Neuronal stem cell (in vitro differentiated cells): ENCODE results near the gene TESPA1. TPM values are rescaled to one million over a fixed set of nuclear protein-coding genes. Genes with fewer than 3 reads are reported as not detected.

Experiments used
- DNase-seq: peaks from one replicate; pipeline ENCODE4 v3.0.0-alpha.2; 2013; ENCODE audit warnings: low spot score
- H2AFZ ChIP-seq: one replicate; pipeline ENCODE4 v1.6.1; 2013; ENCODE audit warnings: mild to moderate bottlenecking, low read length, inconsistent platforms
- H2AK5ac ChIP-seq: 2 replicates; pipeline ENCODE4 v1.6.1; 2013; ENCODE audit warnings: low read depth, mild to moderate bottlenecking, inconsistent platforms, low read length, moderate library complexity, mixed read lengths
- H2BK120ac ChIP-seq: 2 replicates; pipeline ENCODE4 v1.6.1; 2013; ENCODE audit warnings: low read depth, mild to moderate bottlenecking, inconsistent platforms, low read length, moderate library complexity, mixed read lengths
- H2BK12ac ChIP-seq: one replicate; pipeline ENCODE4 v1.6.1; 2013; ENCODE audit warnings: low read length, inconsistent platforms
- H2BK15ac ChIP-seq: 2 replicates; pipeline ENCODE4 v1.6.1; 2013; ENCODE audit warnings: mild to moderate bottlenecking, low read length, inconsistent platforms, mixed read lengths
- H2BK5ac ChIP-seq: one replicate; pipeline ENCODE4 v1.6.1; 2013; ENCODE audit warnings: inconsistent platforms, mild to moderate bottlenecking, low read length, moderate library complexity
- H3K14ac ChIP-seq: one replicate; pipeline ENCODE4 v1.6.1; 2013; ENCODE audit warnings: low read length, inconsistent platforms
- H3K18ac ChIP-seq: 2 replicates; pipeline ENCODE4 v1.6.1; 2013; ENCODE audit warnings: low read length, inconsistent platforms
- H3K23ac ChIP-seq: 2 replicates; pipeline ENCODE4 v1.6.1; 2013; ENCODE audit warnings: low read depth, mild to moderate bottlenecking, mixed read lengths, low read length, inconsistent platforms; ENCODE audit not compliant: poor library complexity
- H3K27ac ChIP-seq: replicated peaks from 3 replicates; pipeline ENCODE4 v1.5.1; 2013; ENCODE audit warnings: low read length, inconsistent platforms
- H3K27me3 ChIP-seq, 3 experiments: 2 replicates each; pipeline ENCODE4 v1.6.1; 2013; ENCODE audit warnings: low read length in 3 of 3, mild to moderate bottlenecking in 2 of 3, inconsistent platforms in 1 of 3, low read depth in 1 of 3, mixed read lengths in 1 of 3, moderate library complexity in 1 of 3; ENCODE audit not compliant: control insufficient read depth in 3 of 3, insufficient read depth in 3 of 3
- H3K36me3 ChIP-seq, 2 donors: replicated peaks in 1 of 2; 2 replicates each; pipeline ENCODE4 v1.6.1; 2013; ENCODE audit warnings: low read length in 2 of 2; ENCODE audit not compliant: control insufficient read depth in 2 of 2, insufficient read depth in 2 of 2
- H3K4ac ChIP-seq: 2 replicates; pipeline ENCODE4 v1.6.1; 2013; ENCODE audit warnings: inconsistent platforms, mild to moderate bottlenecking, low read length, moderate library complexity
- H3K4me1 ChIP-seq, 2 donors: 1 replicate in 1 of 2; 2 replicates in 1 of 2; pipeline ENCODE4 v1.6.1; 2013; ENCODE audit warnings: low read length in 2 of 2, low read depth in 1 of 2; ENCODE audit not compliant: control insufficient read depth in 2 of 2, insufficient read depth in 1 of 2
- H3K4me2 ChIP-seq: one replicate; pipeline ENCODE4 v1.6.1; 2013; ENCODE audit warnings: mild to moderate bottlenecking, low read length, inconsistent platforms; ENCODE audit not compliant: insufficient read depth, poor library complexity, severe bottlenecking
- H3K4me3 ChIP-seq, 2 donors: 2 replicates each; pipeline ENCODE4 v1.5.1; 2013; ENCODE audit warnings: low read length in 2 of 2, mild to moderate bottlenecking in 2 of 2, inconsistent platforms in 1 of 2, moderate library complexity in 1 of 2
- H3K79me1 ChIP-seq: one replicate; pipeline ENCODE4 v1.6.1; 2013; ENCODE audit warnings: low read depth, mild to moderate bottlenecking, inconsistent platforms, low read length, moderate library complexity
- H3K9ac ChIP-seq: one replicate; pipeline ENCODE4 v1.6.1; 2013; ENCODE audit warnings: mild to moderate bottlenecking, low read depth, low read length, inconsistent platforms; ENCODE audit not compliant: poor library complexity
- H3K9me3 ChIP-seq, 2 donors: replicated peaks in 1 of 2; 2 replicates each; pipeline versions ENCODE3 to v1.6.1; 2013; ENCODE audit warnings: low read length in 2 of 2, mild to moderate bottlenecking in 2 of 2, inconsistent platforms in 1 of 2, low read depth in 1 of 2, mixed read lengths in 1 of 2, moderate library complexity in 1 of 2; ENCODE audit not compliant: control insufficient read depth in 2 of 2, insufficient read depth in 1 of 2
- H4K8ac ChIP-seq: one replicate; pipeline ENCODE4 v1.6.1; 2013; ENCODE audit warnings: low read depth, mild to moderate bottlenecking, inconsistent platforms, low read length, moderate library complexity
- H4K91ac ChIP-seq: one replicate; pipeline ENCODE4 v1.6.1; 2013; ENCODE audit warnings: low read length, low read depth, mild to moderate bottlenecking, inconsistent platforms; ENCODE audit not compliant: poor library complexity
- WGBS, 2 donors: extraction: QIAGEN DNeasy Blood & Tissue Kit; methylation state at CpG; one replicate each; pipeline ENCODE4 v1.1.7; 2013; ENCODE audit warnings: missing lambda C conversion rate in 2 of 2, mixed read lengths in 1 of 2; ENCODE audit not compliant: insufficient read length in 2 of 2, insufficient replicate concordance in 1 of 2; ENCODE audit errors: extremely low coverage in 2 of 2; 5-methylcytosine and 5-hydroxymethylcytosine counted together
- polyA plus RNA-seq, 2 experiments: library from polyadenylated mRNA; stranded (reverse); fragments of 200-250 nt; gene quantifications; one replicate each; pipeline ENCODE4 v1.2.3, GENCODE V29; 2013

Gene TESPA1
- polyA plus RNA-seq (2013, experiment 1 of 2), result 0.03 TPM
- polyA plus RNA-seq (2013, experiment 2 of 2), result not detected

GRCh38 chr12:54984658-54985376 is at the start of gene TESPA1:
TESPA1 (minus strand) TSS chr12:54984762; CDS start chr12:54974562, 10,200 bp downstream.
- Histone ChIP-seq H3K4me1 (no peaks in the 10 kb centered on the region), H3K79me1 (no peaks in the 10 kb centered on the region), H2AK5ac (no peak within 1 kb of the TSS), H2BK120ac (no peak within 1 kb of the TSS), H3K36me3 (no peaks in the 10 kb centered on the region), H3K18ac (no peak within 1 kb of the TSS), H2BK12ac (no peak within 1 kb of the TSS), H4K8ac (peak within 1 kb of the TSS; percentile 7), H3K4ac (no peak within 1 kb of the TSS), H3K14ac (no peak within 1 kb of the TSS), H4K91ac (no peak within 1 kb of the TSS), H3K23ac (no peak within 1 kb of the TSS), H3K4me2 (no peak within 1 kb of the TSS), H3K9me3 (no peaks in the 10 kb centered on the region), H2BK15ac (no peak within 1 kb of the TSS), H3K27ac (no peak within 1 kb of the TSS), H2AFZ (no peak within 1 kb of the TSS), H3K27me3 (no peaks in the 10 kb centered on the region), H2BK5ac (no peak within 1 kb of the TSS), H3K4me3 (no peak within 1 kb of the TSS), H3K9ac (no peak within 1 kb of the TSS)
- DNase-seq, result no peak
- no CpG with 5 or more reads among the region's 12 CpGs for WGBS, 2 donors

GRCh38 chr12:55034218-55034617 is 49.7 kb upstream of the TESPA1 start:
- no peak overlapping the region for H4K8ac ChIP-seq
- H2AK5ac ChIP-seq, result peak overlapping the region; percentile 66
- H3K4ac ChIP-seq, result no peak overlapping the region
- no peak overlapping the region for H2BK15ac ChIP-seq
- H3K27me3 ChIP-seq, result no peaks in the 10 kb centered on the region
- no peak overlapping the region for H2BK5ac ChIP-seq
- H3K9me3 ChIP-seq, result no peaks in the 10 kb centered on the region
- H3K4me3 ChIP-seq, result no peak overlapping the region
- H3K9ac ChIP-seq, result no peak overlapping the region
- no peak overlapping the region for H2BK12ac ChIP-seq
- WGBS, 2 donors, result no CpG with 5 or more reads among the region's 6 CpGs
- H2AFZ ChIP-seq, result no peak overlapping the region
- H2BK120ac ChIP-seq, result no peak overlapping the region
- no peak overlapping the region for H3K27ac ChIP-seq
- H3K23ac ChIP-seq, result no peak overlapping the region
- H3K14ac ChIP-seq, result no peak overlapping the region
- no peak overlapping the region for H4K91ac ChIP-seq
- no peaks in the 10 kb centered on the region for H3K79me1 ChIP-seq
- DNase-seq, result no peak
- peaks cover 1 to 8% of the 10 kb centered on the region in 2 donors for H3K4me1 ChIP-seq
- peak overlapping the region; percentile 36 for H3K18ac ChIP-seq
- H3K4me2 ChIP-seq, result no peak overlapping the region
- H3K36me3 ChIP-seq, result no peaks in the 10 kb centered on the region

- Histone ChIP-seq H3K27me3 (no peaks in the 10 kb centered on the region), H2BK15ac (no peak overlapping the region), H3K4me1 (no peaks in the 10 kb centered on the region), H3K14ac (no peak overlapping the region), H3K79me1 (no peaks in the 10 kb centered on the region), H3K9me3 (no peaks in the 10 kb centered on the region), H3K27ac (no peak overlapping the region), H3K4ac (no peak overlapping the region), H3K23ac (no peak overlapping the region), H3K36me3 (no peaks in the 10 kb centered on the region), H4K91ac (no peak overlapping the region), H3K9ac (no peak overlapping the region), H2AFZ (no peak overlapping the region), H3K4me2 (no peak overlapping the region), H4K8ac (no peak overlapping the region), H2BK5ac (no peak overlapping the region), H2BK12ac (no peak overlapping the region), H2BK120ac (no peak overlapping the region), H3K18ac (no peak overlapping the region), H2AK5ac (no peak overlapping the region), H3K4me3 (no peak overlapping the region)
- DNase-seq, result no peak
- no CpG with 5 or more reads among the region's 2 CpGs for WGBS, 2 donors
Measured at GRCh38 chr12:55025508-55025907, 40.9 kb upstream of the TESPA1 start.

- Histone ChIP-seq H2BK120ac (no peak overlapping the region), H3K27me3 (peaks cover 0 to 6% (median 0%) of the 10 kb centered on the region in 3 experiments), H3K27ac (no peak overlapping the region), H2BK5ac (no peak overlapping the region), H3K36me3 (no peaks in the 10 kb centered on the region), H3K4me2 (no peak overlapping the region), H3K9ac (no peak overlapping the region), H3K4me1 (peaks cover 0 to 2% of the 10 kb centered on the region in 2 donors), H3K9me3 (no peaks in the 10 kb centered on the region), H2BK15ac (no peak overlapping the region), H2AFZ (no peak overlapping the region), H2AK5ac (no peak overlapping the region), H4K91ac (no peak overlapping the region), H4K8ac (no peak overlapping the region), H3K4me3 (no peak overlapping the region), H3K79me1 (no peaks in the 10 kb centered on the region), H2BK12ac (no peak overlapping the region), H3K4ac (no peak overlapping the region), H3K18ac (no peak overlapping the region), H3K14ac (no peak overlapping the region), H3K23ac (no peak overlapping the region)
- WGBS, 2 donors, result no CpG with 5 or more reads among the region's 2 CpGs
- no peak for DNase-seq
Measured at GRCh38 chr12:55024575-55024974, 40.0 kb upstream of the TESPA1 start.
